GM21360 (cell line): ENCODE data around the gene RALGAPA2.
"Not testable (repeated sequence)": the region's sequence is repeated elsewhere in the genome, so short reads cannot be mapped to it uniquely, and the experiment has no call there.

Source experiments
- ATAC-seq: cut with Tn5 transposase; IDR thresholded peaks from one replicate; pipeline ENCODE4 v1.9.1; 2021; ENCODE audit warnings: mild to moderate bottlenecking, moderate library complexity; ENCODE audit not compliant: unreplicated experiment

Gene RALGAPA2

GRCh38 chr20:20358801-20359200, 353.6 kb downstream of the RALGAPA2 start:
- ATAC-seq = no peak

- ATAC-seq = not testable (repeated sequence)
These were observed 356.9 kb downstream of the RALGAPA2 start for GRCh38 chr20:20355503-20355902.

DNA sequence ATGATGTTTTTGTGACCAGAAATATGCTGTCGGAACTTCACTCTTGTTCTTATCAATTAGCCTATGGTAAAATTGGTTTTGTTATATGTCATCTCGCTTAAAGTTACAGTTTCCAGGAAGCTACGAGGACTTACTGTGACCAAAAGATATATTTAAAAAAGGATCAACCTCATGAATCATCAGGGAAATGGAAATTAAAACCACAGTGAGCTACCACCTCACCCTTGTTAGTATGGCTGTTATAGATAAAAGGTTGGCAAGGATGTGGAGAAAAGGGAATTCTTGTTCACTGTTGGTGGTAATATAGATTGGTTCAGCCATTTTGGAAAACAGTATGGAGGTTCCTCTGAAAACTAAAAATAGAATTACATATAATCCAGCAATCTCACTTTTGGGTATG, 358.9 kb downstream of the RALGAPA2 start:
- ATAC-seq = no peak

DNA sequence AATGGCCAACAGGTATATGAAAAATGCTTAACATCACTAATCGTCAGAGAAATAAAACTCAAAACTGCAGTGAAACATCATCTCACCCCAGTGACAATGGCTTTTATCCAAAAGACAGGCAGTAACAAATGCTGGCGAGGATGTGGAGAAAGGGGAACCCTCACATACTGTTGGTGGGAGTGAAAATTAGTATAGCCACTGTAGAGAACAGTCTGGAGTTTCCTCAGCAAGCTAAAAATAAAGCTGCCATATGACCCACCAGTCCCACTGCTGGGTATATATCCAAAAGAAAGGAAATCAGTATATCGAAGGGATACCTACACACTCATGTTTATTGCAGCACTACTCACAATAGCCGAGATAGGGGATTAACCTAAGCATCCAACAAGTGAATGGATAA, 368.0 kb downstream of the RALGAPA2 start:
- ATAC-seq = no peak

- ATAC-seq = no peak
These were observed 368.5 kb downstream of the RALGAPA2 start for GRCh38 chr20:20343932-20344331.
